Stimulated activated CD4-positive, alpha-beta T cell treated with anti-CD3 and anti-CD28 coated beads, Interleukin-2, amount 100 ng/mL, for 4 hours (primary cell): ENCODE data around the gene THAP5.
"Not testable (repeated sequence)": the region's sequence is repeated elsewhere in the genome, so short reads cannot be mapped to it uniquely, and the experiment has no call there.

Source experiments
- DNase-seq: peaks from one replicate; pipeline ENCODE4 v3.0.0-alpha.2; 2020; ENCODE audit warnings: low read depth

The THAP5 gene

DNA sequence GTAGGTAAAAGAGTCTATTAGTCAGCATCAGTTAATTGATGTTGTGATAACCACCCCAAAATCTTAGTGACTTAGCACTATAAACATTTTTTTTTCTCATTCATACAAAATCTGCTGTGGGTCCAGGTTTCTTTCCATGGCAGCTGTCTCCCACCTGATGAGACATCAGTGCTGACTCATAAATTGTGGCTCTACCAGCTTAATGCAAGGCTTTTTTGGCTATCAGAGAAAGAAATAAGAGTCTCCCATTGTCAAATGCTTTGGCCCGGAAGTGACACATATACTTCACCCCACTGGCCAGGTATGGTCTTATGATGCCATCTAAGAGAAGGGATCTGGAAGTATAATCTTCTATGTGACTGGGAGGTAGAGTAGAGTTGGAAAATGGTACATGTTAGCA, 14.7 kb upstream of the THAP5 start:
- DNase-seq = no peak

DNA sequence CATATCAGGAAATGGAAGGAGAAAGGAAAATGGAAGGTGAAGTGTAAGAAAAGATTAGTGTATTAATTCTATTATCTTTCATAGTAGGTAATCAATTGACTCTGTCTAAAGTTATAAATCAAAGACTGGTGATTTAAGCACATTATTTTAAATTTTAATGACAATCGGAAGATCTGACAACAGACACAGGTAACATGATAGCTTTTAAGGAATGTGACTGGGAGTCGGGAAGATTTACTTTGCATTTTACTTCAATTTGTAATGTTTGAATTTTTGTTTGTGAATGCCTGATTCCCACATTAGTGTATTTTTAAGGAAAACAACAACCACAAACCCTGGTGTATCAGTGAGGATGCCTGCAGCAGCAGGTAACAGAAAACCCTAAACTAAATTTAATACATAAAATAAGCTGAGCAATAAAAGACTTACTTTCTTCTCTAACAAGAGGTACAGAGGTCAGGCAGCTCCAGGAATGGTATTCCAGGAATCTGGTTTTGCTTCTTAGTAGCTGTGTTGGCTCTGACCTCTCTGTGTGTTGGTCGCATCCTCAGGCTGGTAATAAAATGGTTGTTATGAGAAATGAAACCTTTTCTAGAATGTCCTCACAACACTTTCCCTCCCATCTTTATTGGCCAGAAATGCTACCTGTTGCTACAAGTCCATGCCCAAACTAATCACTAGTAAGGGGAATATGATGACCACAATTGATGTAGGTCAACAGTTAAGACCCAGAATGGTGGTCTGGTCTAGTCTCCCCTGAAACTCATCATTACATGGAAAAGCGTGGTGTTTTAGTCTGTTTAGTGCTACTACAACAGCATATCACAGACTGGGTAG, 12.4 kb upstream of the THAP5 start:
- DNase-seq = no peak

DNA sequence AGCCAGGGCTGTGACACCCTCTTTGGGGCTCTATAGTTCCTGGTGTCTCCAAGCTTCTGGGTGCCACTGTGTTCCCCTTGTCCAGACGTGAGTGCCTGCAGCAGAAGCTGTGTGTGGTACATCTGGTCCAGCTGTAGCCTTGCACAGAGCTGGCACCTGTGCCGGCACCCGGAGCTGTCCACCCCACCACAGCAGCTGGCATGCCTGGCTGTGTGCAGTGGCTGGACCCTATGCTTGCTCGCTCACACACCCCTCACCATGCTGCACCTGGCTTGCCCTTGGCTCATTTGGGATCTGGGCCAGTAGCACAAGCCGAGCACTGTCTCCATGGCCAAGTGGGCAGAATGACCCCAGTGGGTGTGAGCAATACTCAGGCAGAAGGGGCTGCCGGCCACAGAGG, 10.8 kb upstream of the THAP5 start:
- no peak for DNase-seq

DNA sequence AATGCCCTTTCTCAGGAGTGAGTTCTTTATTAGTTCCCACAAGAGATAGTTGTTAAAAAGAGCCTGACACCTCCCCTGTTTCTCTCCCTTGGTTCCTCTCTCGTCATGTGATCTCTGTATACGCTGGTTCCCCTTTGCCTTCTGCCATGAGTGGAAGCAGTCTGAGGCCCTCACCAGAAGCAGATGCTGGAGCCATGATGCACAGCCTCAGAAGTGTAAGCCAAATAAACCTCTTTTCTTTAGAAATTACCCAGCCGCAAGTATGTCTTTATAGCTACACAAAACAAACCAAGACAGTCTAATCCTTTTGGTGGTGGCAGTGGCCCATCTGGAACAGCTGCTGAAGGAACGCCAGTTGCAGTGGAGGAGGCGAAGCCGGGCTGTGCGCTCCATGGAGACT, 9.4 kb upstream of the THAP5 start:
- DNase-seq = no peak

DNA sequence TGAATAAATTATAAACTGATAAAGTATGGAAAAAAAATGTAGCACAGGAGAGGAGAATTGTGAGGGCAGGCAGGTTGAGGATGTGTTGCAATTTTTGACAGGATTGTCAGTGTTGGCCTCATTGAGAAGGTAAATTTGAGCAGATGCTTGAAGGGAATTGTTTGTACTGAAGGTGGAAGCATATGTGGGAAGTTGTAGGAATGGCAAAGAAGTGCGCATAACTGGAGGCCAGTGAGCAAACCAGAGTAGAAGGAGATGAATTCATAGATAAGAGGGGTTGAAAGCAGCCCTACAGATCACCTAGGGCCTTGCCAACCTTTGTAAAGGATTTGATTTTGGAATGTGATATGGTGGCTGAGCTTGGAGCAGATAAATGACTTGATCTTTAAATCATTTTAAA, 6.6 kb upstream of the THAP5 start:
- no peak for DNase-seq

DNA sequence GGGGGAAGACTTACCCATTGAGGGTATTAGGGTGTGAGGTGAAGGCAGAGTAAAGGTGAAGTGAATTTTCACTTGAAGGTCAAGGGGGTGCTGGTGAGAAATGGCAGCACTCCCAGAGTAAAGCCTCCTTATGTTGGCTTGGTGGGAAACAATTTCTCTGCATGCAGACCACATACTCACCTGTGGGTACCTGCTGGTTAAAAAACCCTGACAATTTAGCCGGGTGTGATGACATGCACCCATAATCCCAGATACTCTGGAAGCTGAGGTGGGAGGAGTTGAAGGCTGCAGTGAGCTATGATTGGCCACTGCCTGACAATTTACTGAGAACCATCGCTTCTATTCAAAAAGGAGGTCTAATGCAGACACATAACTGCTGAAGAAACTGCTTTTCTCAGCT, 5.7 kb upstream of the THAP5 start:
- no peak for DNase-seq

DNA sequence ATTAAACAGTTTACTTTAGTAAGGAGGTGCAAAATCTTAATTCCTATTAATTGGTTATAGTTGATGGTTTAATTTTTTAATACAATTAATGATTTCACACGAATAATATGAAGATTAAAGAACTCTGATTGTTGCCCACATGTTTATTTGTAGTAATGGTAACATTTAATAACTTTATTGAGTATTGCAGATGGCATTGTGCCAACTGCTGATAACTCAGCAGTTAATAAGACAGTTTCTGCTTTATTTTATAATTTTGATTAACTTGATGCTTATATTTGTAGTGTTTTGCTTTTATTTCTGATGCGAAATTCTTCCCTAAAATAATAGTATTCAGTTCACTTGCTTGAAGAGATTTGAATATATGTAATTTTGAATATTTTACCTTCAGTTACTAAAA, 3.0 kb upstream of the THAP5 start:
- no peak for DNase-seq

DNA sequence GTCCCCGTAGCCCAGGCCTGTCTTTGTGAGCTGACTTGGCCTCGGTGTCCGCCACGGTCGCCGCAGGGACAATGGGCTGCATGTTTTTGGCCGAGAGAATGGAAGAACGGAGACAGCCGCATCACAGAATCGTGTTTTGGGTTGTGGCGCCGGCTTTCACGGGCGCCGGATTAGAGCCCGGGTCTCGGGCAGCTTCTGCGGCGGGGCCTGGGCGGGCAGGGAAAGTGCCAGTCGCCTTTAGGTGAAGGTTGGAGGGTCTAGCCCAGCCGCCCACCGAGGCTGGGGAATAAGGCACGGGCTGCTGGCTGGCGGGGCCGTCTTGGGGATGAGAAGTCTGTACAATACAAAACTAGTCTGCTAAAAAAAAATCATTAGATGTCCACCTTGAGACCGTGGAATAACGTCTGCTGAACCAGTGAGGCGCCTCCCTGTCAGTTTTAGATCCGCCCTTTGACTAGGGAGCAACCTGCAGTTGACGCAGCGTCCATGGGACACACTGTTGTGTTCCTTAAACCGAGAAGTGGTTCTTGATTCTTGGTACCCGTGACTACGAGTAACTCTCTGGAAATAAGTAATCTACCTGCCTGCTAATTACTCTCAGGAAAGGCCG, 745 bp upstream of the THAP5 start:
- peak; percentile 10 for DNase-seq

DNA sequence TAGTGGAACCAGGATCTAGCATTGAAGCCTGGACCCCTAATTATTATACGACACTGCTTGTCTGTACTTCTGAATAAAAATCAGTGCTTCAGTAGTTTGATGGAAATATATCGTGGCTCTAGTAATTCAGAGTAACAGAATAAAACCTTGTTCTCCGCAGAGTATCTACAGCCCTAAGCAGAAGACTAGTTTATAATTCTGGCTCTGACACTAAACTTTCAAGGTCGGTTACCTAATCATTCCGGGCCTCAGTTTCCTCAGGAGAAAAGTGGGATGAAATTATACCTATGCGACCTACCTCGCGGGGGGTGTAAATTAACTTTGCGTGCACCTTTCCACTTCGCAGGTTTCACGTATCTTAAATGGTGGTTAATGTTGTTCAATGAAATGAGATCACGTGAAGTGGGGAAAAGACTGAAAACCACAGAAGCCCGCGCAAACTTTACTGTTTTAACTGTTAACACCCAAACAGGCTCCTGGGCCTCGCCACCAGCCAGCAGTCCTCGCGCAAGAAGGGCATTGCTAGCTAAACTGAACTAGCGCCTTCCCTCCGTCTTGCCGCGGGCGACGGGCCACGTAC, 615 bp downstream of the THAP5 start:
- DNase-seq = no peak

DNA sequence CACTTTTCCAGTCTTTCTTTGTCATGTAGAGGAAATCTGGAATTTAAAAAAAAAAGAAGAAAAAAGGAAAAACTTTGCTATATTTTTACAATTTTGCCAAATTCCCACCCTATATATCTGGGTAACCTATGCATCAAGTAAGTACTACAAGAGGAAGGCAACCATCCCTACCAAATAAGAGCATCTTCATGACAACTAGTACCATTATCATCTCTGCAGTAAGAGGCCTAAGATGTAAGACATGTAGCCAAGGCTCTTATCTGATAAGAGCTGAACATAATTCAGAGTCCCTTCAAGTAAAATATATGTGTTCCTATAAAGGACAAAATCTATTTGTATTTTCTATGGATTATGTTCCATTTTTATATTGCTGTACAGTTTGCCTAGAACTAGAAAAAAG, 3.5 kb downstream of the THAP5 start:
- DNase-seq = no peak

DNA sequence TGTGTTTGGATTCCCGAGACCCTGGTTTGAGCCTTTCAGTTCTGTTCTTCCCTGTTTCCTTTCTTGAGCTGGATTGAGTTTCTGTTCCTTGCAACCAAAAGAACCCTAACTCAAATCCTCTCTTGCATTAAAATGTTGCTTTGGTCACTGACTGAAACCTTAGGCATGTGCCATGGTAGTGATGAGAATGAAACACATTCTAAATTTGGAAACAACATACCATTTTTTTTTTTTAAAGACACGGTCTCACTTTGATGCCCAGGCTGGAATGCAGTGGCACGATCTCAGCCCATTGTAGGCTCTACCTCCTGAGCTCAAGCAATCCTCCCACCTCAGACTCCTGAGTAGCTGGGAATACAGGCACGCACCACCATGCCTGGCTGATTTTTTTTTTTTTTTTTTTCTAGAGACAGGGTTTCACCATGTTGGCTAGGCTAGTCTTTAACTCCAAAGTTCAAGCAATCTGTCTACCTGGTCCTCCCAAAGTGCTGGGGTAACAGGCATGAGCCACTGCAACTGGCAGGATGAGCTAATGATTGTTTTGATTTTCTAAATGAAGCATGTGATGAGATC, 8.4 kb downstream of the THAP5 start:
- no peak for DNase-seq

DNA sequence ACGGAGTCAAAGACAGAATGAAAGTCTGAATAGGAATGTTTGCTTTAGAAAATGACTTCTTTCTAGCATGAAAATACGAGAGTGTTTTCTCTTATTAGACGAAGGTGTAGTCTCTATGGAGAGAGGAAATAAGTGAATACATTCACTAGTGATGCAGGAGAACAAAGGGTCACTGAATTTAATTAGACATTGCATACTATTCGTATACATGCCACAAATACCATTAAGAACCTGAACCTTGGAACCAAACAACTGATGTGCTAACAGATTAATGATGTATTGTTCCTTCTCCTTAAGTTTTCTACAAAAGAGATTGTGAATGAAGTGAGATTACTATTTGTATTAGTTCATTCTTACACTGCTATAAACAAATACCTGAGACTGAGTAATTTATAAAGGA, 10.3 kb downstream of the THAP5 start:
- no peak for DNase-seq

DNA sequence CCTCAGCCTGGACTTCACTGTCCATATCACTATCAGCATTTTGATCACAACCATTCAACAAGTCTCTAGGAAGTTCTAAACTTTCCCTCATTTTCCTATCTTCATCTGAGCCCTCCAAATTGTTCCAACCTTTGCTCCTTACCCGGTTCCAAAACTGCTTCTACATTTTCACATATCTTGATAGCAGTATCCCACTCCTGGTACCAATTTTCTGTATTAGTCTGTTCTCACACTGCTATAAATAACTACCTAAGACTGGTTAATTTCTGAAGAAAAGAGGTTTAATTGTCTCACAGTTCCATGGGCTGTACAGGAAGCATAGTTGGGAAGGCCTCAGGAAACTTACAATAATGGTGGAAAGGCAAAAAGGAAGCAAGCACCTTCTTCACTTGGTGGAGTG, 11.9 kb downstream of the THAP5 start:
- no peak for DNase-seq

DNA sequence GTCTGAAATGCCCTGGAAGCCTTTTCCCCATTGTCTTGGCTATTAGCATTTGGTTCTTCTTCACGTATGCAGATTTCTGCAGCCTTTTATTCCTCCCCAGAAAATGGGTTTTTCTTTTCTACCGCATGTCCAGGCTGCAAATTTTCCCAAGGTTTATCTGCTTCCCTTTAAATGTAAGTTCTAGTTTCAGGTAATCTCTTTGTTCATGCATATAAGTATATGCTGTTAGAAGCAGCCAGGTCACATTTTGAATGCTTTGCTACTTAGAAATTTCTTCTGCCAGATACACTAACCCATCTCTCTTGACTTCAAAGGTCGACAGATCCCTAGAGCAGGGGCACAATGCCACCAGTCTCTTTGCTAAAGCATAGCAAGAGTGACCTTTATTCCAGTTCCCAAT, 12.3 kb downstream of the THAP5 start:
- DNase-seq = no peak

DNA sequence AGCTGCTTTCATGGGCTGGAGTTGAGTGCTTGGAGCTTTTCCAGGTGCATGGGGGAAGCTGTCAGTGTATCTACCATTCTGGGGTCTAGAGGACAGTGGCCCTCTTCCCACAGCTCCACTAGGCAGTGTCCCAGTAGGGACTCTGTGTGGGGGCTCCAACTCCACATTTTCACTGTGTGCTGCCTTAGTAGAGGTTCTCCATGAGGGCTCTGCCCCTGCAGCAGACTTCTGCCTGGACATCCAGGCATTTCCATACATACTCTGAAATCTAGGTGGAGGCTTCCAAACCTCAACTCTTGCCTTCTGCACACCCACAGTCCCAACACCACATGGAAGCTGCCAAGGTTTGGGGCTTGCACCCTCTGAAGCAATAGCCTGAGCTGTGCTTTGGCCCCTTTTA, 12.8 kb downstream of the THAP5 start:
- DNase-seq = not testable (repeated sequence)

DNA sequence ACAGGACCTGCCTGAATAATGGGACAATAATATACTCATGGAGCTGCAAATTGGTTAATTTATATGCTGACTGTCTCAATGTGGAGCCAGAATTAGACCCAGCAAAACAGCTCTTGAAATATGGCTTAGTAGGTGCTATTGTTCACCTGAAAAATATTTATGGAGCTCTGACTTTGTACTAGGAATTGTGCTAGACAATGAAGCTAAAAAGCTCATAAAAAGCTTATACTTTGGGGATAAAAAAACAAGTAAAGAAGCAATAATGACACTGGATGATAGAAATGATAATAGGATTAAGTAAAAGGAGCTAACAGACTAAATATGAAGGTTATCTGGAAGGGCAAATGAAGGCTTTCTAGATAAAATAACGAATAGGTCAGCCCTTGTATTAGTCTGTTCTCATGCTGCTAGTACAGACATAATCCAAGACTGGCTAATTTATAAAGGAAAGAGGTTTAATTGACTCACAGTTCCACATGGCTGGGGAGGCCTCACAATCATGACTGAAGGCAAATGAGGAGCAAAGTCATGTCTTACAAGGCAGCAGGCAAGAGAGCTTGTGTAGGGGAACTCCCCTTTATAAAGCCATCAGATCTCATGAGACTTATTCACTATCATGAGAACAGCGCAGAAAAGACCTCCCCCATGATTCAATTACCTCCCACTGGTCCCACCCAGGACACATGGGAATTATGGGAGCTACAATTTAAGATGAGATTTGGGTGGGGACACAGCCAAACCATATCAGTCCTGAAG, 21.2 kb downstream of the THAP5 start:
- not testable (repeated sequence) for DNase-seq

DNA sequence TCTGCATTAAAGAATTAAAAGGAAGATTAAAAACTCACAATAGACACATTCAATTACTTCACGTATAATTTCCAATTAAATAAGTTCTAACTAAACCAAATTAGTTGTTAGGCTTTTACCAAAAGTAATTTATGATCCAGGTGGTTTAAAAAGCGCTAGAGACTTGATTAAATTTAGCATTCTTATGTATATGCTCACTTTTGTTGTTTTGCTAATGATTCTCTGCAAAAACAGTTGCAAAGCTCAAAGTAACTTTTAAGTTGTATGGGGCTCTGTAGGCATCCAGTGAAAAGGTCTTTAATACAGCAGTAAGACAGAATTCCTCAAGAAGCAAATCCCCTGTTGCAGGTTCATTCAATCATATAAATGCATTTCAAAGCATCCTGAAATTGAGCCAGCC, 28.0 kb downstream of the THAP5 start:
- no peak for DNase-seq

DNA sequence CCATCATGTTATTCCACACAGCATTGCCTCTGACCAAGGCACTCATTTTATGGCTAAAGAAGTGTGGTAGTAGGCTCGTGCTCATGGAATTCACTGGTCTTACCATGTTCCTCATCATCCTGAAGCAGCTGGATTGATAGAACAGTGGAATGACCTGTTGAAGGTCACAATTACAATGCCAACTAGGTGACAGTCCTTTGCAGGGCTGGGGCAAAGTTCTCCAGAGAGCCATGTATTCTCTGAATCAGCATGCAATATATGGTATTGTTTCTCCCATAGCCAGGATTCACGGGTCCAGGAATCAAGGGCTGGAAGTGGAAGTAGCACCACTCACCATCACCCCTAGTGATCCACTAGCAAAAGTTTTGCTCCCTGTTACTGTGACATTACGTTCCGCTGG, 30.8 kb downstream of the THAP5 start:
- DNase-seq = not testable (repeated sequence)

DNA sequence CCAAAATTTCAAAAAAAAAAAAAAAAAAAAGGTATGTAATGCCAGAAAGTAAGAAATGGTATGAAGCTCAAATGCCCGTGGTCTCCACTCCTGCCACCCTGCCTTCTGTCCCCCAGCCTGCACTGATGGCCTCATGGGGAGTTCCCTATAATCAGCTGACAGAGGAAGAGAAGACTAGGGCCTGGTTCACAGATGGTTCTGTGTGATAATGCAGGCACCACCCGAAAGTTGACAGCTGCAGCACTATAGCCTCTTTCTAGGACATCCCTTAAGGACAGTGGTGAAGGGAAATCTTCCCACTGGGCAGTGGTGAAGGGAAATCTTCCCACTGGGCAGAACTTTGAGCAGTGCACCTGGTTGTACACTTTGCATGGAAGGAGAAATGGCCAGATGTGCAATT, 31.3 kb downstream of the THAP5 start:
- DNase-seq = not testable (repeated sequence)

DNA sequence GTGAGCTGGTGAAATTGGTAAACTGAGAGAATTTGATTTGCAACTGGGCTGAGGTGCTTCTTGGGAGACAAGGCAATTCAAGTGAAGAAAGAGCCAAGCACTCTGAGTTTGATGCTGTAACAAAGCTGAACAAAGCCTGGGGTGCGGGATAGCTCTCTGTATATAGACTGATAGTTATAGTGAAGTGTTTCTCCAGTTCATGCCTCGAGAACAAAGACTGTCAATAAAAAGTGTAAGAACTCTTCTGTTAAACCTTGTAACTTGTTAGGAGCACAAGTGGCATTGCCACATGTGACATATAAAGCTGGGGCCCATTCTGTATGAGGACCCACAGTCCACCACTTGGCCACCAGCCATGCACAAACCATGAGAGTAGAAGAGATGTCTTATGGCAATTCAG, 32.3 kb downstream of the THAP5 start:
- no peak for DNase-seq

DNA sequence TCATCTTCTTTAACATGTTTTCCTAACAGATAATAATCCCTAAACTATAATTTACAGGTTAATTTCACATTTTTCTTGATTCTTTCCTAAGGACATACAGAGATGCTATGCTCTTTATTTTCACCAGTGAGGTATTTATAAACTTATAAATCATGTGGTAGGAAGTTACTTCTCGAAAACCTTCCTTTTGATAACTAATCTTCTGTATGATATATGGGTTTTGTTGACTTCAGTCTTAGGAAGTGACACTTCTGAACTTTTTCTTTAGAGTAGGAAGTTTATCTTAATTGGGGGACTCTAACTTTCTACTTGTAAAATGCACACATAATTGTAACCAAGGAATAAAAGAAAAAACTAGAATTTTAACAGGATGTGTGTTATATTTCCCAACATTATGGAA, 33.8 kb downstream of the THAP5 start:
- no peak for DNase-seq

DNA sequence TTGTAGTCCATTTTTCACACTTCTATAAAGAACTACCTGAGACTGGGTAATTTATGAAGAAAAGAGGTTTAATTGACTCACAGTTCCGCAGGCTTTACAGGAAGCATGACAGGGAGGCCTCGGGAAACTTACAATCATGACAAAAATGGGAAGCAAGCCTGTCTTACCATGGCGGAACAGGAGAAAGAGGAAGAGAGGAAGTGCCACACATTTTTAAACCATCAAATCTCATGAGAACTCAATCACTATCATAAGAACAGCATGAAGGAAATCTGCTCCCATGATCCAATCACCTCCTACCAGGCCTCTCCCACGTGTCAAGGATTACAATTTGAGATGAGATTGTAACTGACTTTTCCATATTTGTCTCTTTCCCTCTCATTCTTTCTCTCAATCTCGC, 34.2 kb downstream of the THAP5 start:
- no peak for DNase-seq

DNA sequence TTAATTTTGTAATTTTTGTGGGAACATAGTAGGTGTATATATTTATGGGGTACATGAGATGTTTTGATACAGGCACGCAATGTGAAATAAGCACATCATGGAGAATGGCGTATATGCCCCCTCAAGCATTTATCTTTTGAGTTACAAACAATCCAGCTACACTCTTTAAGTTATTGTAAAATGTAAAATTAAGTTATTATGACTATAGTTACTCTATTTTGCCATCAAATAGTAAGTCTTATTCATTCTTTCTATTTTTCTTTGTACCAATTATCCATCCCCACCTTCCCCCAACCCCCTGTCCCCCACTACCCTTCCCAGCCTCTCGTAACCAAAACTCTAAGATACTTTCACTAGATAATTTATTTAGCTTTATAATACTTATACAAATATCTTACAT, 35.8 kb downstream of the THAP5 start:
- no peak for DNase-seq
